AML-193 (cell line): ENCODE measurements around the gene PLEK.
"Not testable (repeated sequence)": the region's sequence is repeated elsewhere in the genome, so short reads cannot be mapped to it uniquely, and the experiment has no call there.

Source experiments
- DNase-seq, 2 experiments: peaks; one replicate each; lab custom pipeline; 2025; lab: John Stamatoyannopoulos, UW

The PLEK gene

GRCh38 chr2:68441994-68442322, 76.9 kb downstream of the PLEK start:
- DNase-seq, result no peak

DNA sequence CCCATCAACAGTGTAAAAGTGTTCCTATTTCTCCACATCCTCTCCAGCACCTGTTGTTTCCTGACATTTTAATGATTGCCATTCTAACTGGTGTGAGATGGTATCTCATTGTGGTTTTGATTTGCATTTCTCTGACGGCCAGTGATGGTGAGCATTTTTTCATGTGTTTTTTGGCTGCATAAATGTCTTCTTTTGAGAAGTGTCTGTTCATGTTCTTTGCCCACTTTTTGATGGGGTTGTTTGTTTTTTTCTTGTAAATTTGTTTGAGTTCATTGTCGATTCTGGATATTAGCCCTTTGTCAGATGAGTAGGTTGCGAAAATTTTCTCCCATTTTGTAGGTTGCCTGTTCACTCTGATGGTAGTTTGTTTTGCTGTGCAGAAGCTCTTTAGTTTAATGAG, 81.3 kb downstream of the PLEK start:
- DNase-seq, result not testable (repeated sequence)
